ENCODE data around the gene CDK17.
"Not testable (repeated sequence)": the region's sequence is repeated elsewhere in the genome, so short reads cannot be mapped to it uniquely, and the experiment has no call there.

CDK17 gene

DNA sequence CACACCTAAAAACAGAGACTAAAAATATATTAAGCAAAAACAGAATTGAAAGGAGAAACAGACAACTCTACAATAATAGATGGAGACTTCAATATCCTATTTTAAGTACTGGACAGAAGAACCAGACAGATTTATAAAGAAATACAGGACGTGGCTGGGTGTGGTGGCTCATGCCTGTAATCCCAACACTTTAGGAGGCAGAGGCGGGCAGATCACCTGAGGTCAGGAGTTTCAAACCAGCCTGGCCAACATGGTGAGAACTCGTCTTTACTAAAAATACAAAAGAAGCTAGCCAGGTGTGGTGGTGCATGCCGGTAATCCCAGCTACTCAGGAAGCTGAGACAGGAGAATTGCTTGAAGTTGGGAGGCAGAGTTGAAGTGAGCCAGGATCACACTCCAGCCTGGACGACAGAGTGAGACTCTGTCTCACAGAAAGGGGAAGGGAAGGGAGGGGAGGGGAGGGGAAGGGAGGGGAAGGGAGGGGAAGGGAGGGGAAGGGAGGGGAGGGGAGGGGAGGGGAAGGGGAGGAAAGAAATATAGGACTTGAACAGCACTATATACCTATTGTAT is 53.0 kb downstream of the CDK17 start:
- DNase-seq: no peak

DNA sequence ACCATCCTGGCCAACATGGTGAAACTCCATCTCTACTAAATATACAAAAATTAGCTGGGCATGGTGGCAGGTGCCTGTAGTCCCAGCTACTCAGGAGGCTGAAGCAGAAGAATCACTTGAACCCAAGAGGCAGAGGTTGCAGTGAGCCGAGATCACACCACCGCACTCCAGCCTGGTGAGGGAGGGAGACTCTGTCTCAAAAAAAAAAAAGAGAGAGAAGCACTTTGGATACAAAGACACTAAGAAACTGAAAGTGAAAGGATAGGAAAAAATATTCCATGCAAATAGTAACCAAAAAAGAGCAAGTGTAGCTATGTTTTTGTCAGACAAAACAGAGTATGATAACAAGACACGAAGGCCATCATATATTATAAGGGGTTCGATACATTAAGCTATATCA is 53.5 kb downstream of the CDK17 start:
- DNase-seq: not testable (repeated sequence)

DNA sequence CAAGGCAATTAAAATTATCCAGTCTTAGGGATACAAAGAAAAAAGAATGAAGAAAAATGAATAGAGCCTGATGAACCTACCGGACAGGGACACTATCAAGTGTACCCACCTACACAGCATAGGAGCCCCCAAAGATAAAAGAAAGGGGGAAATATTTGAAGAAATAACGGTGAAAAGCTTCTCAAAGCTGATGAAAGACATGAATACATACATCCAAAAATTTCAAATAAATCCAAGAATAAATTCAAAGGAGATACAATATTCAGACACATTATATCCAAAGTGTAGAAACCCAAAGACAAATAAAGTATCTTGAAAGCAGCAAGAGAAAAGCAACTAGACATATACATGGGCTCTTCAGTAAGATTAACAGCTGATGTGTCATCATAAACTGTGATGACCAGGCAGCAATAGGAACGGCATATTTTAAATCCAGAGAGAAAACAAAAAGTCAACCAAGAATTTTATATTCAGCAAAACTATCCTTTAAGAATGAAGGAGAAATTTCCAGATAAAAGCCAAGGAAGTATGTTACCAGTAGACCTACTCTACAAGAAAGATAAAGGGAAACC is 56.0 kb downstream of the CDK17 start:
- DNase-seq: no peak

DNA sequence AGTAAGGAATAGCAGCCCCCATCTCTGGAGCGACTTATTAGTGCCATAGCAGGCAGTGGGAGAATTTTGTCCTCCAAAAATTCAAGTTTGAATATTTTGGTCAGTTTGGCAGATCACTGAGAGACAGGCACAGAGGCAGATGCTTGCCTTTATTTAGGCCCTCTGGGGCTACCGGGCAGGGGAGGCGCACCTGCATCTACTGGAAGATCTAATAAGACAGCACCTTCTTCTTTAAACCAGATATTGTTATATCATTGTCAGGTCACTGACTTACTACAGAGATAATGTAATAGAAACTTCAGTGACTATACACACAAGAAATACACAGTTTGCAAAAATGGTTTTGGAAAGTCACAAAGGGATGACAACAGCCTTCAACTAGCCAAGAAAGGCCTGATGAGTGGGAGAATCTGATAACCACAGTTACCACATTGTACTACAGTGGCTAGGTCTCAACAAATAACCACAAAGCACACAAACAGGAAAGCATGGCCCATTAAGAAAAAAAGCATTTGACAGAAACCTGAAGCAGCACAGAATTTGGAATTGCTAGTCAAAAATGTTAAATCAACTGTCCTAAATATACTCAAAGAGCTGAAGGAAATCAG is 56.8 kb downstream of the CDK17 start:
- no peak for DNase-seq

DNA sequence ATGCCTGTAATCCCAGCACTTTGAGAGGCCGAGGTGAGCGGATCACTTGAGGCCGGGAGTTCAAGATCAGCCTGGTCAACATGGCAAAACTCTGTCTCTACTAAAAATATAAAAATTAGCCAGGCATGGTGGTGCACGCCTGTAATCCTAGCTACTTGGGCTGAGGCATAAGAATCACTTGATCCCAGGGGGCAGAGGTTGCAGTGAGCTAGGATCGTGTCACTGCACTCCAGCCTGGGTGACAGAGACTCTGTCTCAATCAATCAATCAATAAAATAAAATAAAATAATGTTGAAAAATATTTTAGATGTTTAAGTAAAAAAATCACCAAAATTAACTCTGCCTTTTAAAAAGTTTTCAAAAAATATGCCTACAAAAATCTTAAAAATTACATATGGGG is 60.6 kb downstream of the CDK17 start:
- DNase-seq: not testable (repeated sequence)

DNA sequence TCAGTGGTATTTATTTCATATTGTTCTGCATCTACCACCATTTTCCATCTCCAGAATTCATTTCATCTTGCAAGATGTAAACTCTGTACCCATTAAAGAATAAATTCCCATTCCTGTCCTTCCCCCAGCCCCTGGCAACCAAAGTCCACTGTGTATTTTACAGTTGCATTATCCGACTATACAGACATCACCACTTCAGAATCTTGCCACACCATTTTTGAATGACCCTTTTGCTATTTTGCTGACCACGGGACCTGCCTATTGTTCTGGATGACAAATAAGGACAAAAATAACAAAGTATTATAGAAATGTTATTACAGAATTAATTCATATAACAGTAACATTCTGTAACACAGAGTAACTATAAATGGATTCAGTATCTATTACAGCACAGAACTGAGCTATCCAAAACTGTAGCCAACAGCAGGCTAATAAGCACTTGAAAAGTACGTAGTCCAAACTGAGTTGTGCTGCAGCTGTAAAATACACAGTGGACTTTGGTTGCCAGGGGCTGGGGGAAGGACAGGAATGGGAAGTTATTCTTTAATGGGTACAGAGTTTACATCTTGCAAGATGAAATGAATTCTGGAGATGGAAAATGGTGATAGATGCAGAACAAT is 61.3 kb downstream of the CDK17 start:
- no peak for DNase-seq

DNA sequence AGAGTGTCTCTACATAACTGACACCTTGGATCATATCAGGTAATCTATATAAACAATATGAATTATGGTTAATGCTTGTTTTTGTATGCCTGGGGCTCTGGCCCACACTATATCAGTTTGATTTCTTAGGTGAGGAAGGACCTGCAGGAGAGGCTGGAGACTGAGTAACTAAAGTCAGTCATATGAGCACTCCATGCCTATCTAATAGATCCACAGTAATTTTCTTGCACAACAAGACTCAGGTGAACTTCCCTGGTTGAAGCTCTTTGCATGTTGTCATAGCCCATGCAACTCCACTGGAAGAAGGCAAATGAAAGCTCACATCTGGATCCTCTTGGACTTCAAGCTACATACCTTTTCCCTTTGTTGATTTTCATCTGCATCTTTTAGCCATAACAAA is 62.3 kb downstream of the CDK17 start:
- DNase-seq: no peak

DNA sequence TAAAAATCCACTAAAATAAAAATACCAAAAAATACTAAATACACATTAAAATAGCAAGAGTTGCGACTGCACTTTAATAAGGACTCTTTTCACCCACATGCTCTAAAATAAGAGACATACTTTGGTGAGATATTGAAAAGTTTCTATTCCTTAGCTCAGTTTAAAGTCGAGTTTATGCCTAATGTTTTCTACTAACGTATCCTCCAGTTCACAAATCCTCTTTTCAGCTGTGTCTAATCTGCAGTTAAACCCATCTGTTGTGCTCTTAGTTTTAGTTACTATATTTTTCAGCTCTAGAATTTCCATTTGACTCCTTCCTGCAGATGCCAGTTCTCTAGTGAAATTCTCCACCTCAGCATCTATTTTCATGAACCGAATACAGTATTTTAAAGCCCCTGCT is 63.8 kb downstream of the CDK17 start:
- no peak for DNase-seq

DNA sequence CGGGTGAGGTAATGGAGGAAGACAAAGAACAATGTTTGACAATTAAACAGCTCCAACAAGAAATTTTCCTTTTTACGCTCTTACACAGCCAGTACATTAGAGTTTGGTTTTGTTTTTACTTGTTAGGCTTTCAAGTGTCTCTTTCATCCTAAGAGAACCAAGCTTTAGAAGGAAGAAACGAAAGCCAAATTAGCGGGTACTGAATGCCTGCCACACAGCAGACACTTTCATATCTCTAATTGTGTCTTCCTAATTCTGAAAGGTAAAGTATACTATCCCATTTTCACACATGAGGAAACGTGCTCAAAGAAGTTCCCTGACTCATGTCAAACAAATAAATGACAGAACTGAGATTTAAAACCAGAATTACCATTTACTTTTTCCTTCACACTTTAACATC is 65.0 kb downstream of the CDK17 start:
- DNase-seq: no peak

DNA sequence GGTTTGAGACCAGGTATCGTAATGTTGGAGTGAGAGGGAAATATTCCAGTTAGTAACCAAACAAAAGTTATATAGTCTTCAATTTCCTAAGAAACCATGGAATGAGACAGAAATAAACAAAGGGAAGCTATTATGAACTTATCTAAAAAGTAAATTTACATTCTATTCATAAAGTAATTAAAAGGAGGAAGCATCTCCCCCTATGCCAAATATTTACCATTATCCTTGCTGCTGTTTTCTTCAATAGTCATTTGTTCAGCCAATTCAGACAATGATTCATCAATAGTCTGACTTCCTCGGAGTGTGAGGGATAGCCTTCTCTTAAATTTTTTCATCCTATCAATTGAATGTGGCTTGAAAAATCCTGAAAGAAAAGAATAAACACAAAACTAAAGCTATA is 65.7 kb downstream of the CDK17 start:
- no peak for DNase-seq

DNA sequence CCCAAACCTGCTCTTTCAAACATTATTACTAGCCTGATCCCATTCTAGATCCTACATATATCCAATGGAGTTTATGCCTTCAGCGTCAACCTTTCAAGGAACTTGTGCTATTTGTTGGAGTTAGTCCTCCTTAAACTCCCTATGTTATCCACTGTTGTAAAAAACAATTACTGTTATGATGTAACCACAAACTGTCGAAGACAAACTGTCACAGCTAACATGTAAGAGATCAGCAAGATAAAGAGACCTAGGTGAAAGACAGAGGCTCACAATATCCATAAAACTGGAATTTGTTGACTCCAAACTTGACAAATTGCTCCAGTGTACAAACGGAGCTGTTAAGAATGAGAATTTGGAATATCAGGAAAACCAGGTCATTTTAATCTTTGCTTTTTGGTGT is 70.7 kb downstream of the CDK17 start:
- DNase-seq: no peak

DNA sequence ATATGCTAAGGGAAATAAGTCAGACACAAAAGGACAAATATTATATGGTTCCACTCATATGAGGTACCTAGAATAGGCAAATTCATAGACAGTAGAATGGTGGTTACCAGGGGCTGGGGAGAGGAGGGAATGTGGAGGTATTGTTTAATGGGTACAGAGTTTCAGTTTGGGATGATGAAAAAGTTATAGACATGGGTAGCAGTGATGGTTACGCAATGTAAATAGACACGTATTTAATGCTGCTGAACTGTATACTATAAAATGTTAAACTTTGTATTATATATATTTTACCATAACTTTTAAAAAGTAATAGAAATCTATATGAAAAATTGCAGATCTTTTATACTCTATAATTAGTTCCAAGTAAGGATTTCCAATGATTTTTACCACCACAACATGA is 71.2 kb downstream of the CDK17 start:
- no peak for DNase-seq

DNA sequence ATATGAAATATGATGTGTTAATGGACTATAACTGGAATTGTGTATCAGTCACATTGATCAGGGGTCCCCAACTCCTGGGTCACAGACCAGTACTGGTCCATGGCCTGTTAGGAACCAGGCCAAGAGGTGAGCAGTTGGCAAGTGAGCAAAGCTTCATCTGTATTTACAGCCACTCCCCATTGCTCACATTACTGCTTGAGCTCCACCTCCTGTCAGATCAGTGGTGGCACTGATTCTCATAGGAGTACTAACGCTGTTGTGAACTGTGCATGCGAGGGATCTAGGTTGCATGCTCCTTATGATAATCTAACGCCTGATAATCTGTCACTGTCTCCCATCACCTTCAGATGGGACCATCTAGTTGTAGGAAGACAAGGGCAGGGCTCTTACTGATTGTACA is 72.3 kb downstream of the CDK17 start:
- DNase-seq: no peak

DNA sequence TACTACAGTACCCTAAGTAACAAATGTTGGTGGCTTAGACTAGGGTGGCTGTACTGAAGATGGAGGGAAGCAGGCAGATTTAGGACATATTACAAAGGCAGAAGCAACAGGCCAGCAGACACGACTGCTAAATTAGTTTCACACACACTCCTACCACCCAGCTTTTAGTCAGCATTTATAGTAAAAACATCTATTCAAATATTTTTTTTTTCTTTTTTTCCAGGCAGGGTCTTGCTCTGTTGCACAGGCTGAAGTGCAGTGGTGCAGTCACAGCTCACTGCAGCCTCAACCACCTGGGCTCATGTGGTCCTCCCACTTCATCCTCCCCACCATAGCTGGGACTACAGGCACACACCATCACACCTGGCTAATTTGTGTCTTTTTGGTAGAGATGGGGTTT is 72.9 kb downstream of the CDK17 start:
- no peak for DNase-seq

DNA sequence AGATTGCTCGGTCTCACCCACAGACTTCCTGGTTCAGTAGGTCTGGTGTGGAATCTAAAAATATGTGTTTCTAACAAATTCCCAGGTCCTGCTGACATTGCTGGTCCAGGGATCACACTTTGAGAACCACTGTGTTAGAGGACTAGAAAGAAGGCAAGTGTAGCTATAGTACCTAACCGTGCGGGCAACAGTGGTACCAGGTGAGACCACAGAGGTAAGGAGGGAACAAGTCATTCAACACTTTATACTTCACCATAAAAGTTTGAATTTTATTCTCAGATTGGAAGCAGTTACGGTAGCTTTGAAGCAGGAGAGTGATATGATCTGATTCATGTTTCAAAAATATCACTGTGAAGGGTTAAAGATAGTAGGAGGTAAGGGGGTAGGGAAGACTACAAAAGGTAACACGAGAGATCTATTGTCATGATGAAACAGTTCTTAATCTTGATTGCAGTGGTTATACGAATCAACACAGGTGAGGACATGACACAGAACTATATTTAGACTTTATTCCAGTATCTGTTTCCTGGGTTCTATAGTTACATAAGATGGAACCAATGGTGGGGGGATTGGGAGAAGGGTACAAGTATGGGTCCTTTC is 73.5 kb downstream of the CDK17 start:
- DNase-seq: no peak

DNA sequence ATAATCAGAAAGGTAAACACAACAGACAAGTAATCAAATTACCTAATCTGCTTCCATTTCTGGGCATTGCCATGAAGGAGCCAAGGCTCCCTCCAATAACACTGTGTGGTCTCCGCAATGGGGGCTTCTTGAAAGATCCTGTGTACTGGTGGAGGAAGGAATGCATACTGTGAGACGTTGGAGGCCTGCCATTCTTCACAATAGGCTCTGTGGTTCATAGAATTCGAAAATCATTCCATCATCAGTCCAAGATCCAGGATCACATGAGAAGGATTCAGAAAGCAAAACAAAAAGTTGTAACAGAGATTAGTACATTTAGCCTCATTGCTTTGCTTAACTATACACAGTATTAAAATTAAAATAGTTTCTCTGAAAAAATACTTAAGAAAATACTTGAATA is 76.3 kb downstream of the CDK17 start:
- no peak for DNase-seq

DNA sequence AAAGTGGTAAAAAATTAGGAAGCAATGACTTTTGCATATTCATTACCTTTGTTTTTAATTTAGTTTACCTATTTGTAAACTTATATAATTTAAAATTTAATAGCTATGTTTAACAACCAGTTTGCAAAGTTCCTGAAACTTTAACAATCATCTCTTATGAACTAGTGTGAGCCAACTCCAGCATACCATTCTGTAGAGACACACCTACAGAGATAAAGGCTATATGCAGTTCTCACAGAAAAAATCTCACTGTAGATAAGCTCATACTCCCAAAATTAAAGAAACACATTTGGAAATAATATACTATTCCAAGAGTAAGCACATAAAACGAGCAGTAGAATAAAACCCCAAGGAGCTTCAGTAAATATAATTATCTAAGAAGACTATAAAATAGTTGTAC is 77.5 kb downstream of the CDK17 start:
- no peak for DNase-seq

DNA sequence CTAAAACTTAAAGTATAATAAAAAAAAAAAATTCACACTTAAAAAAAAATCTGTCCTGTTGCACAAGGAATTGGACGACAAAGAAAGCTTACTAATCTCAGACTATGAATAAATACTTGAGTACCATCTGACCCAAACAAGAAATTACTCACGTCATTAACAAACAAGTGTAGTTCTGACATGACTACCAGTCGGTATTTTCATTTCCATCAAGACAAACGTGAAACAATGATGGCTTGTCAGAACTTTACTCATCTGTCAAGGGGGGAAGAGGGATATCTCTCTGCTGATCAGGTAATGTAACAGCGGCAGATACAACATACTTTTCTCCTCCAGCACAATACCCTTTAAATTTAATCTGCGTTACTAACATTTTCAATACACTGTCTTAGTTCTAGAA is 78.3 kb downstream of the CDK17 start:
- no peak for DNase-seq

DNA sequence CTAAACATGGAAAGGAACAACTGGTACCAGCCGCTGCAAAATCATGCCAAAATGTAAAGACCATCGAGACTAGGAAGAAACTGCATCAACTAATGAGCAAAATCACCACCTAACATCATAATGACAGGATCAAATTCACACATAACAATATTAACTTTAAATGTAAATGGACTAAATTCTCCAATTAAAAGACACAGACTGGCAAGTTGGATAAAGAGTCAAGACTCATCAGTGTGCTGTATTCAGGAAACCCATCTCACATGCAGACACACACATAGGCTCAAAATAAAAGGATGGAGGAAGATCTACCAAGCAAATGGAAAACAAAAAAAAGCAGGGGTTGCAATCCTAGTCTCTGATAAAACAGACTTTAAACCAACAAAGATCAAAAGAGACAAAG is 82.4 kb downstream of the CDK17 start:
- not testable (repeated sequence) for DNase-seq

DNA sequence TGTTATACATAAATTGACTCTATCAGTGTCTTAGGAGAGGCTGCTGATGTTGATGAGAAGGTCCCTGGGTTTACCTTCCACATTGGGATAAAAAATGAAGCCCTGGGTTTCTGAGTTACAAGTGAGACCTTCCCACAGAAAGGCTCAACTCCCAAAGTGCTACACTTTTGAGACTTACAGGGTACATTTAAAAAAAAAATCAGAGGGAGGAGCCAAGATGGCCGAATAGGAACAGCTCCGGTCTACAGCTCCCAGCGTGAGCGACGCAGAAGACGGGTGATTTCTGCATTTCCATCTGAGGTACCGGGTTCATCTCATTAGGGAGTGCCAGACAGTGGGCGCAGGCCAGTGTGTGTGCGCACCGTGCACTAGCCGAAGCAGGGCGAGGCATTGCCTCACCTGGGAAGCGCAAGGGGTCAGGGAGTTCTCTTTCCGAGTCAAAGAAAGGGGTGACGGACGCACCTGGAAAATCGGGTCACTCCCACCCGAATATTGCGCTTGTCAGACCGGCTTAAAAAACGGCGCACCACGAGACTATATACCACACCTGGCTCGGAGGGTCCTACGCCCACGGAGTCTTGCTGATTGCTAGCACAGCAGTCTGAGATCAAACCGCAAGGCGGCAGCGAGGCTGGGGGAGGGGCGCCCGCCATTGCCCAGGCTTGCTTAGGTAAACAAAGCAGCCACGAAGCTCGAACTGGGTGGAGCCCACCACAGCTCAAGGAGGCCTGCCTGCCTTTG is 84.3 kb downstream of the CDK17 start:
- DNase-seq: not testable (repeated sequence)

DNA sequence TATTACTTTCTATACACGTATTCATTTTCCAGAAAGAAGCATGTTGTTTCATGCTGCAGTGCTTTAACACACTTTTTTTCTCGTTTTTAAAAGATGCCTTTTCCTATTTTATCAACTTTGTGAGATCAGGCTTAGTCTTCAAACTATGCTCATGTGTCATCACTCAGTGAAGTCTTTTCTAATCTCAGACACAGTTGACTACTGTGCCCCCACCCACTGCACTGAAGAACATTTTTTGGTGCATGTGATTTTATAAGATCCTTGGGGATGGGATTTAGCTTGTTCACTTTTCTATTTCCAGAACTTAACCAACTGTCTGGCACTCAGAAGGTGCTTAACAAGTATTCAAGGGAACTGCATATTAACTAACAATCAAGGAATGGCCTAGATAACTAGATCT is 85.5 kb downstream of the CDK17 start:
- DNase-seq: no peak

DNA sequence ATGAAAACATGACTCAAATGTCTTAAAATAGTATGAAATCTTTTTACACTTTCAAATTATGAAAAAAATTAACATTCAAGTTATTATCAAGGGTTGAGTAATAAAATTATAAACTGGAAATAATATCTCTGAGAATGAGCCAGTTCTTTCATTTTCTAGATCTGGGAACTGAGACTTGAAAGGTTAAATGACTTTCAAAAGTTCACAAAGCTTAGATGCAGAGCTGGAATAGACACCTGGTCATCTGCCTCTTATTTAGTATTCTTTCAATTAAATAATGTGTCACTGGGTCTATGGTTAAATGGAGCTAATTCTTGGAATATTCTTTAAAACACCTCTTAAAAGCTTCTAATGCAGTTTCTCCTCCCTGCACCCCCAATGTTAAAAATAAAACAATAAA is 86.6 kb downstream of the CDK17 start:
- no peak for DNase-seq

DNA sequence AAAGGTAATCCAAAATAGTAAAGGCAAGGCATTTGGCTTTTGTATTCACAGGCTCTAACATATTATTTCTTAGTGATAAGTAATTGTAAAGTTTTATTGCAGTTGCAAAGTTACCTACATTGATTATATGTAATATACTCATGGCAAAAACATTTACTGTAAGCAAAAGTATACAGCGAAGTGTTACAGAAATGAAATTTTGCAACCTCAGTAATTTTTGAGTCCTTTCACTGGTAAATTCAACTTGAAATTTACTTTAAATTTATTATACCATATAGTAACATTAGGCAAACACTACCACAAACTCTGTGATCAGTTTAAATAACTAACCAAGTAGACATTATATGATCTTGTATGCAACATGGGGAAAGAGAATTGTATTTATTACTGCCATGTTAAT is 89.0 kb downstream of the CDK17 start:
- DNase-seq: no peak

DNA sequence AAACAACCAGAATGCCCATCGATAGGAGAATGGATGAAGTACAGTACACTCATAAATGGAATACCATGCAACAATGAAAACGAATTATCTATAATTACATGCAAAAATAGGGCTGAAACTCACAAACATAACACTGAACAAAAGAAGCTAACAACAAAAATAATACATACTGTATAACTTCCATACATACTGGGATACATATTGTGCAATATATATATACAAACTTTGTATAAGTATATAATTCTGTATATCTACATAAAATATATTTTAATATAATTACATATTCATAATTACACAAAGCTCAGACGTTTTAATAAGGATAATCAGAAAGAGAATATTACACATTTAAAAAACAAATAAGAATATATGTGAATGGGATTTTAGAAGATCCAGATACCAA is 90.2 kb downstream of the CDK17 start:
- no peak for DNase-seq

Data from activated naive CD4-positive, alpha-beta T cell (primary cell).